GM23248 (cell line): ENCODE results near the gene ZDHHC1.

ENCODE experiments used
- EZH2 ChIP-seq: fragments of 200-600 bp; sonication (generic); IDR thresholded peaks from 2 replicates; pipeline ENCODE4 v1.6.1; 2018; ENCODE audit warnings: antibody characterized with exemption, mild to moderate bottlenecking; ENCODE audit not compliant: insufficient read depth, poor library complexity, severe bottlenecking
- EZH2phosphoT487 ChIP-seq: fragments of 200-600 bp; sonication (generic); IDR thresholded peaks from 2 replicates; pipeline ENCODE4 v1.6.1; 2018; ENCODE audit warnings: antibody characterized with exemption, moderate library complexity, mild to moderate bottlenecking, low read depth; ENCODE audit not compliant: insufficient read depth

GRCh38 chr16:67430977-67431774, 14.9 kb upstream of the ZDHHC1 start, which contains the start of gene HSD11B2:
- TF ChIP-seq EZH2 (no peak), EZH2phosphoT487 (no peak)
